ENCODE data around the gene COG5. TPM values are rescaled to one million over a fixed set of nuclear protein-coding genes. Genes with fewer than 3 reads are reported as not detected.

Gene COG5
- total RNA-seq, 4 donors from 2014 or later: 49.9 to 58.2 (median 54.5) TPM

GRCh38 chr7:107492875-107493274 is 70.8 kb downstream of the COG5 start:
- TF ChIP-seq CTCF (IDR thresholded peaks at IDR 0.05; ENCODE audit: low read depth): no peak

- no peak for TF ChIP-seq CTCF (IDR thresholded peaks at IDR 0.05; ENCODE audit: low read depth)
Measured at GRCh38 chr7:107486041-107486440, 77.7 kb downstream of the COG5 start.

GRCh38 chr7:107482571-107482970 is 81.1 kb downstream of the COG5 start:
- no peak for TF ChIP-seq CTCF (IDR thresholded peaks at IDR 0.05; ENCODE audit: low read depth)

- TF ChIP-seq CTCF (IDR thresholded peaks at IDR 0.05; ENCODE audit: low read depth): no peak
Measured at GRCh38 chr7:107480932-107481331, 82.8 kb downstream of the COG5 start.

GRCh38 chr7:107479303-107479702 is 84.4 kb downstream of the COG5 start:
- no peak for TF ChIP-seq CTCF (IDR thresholded peaks at IDR 0.05; ENCODE audit: low read depth)

GRCh38 chr7:107474104-107474521 is 89.6 kb downstream of the COG5 start:
- TF ChIP-seq CTCF (IDR thresholded peaks at IDR 0.05; ENCODE audit: low read depth): no peak

- TF ChIP-seq CTCF (IDR thresholded peaks at IDR 0.05; ENCODE audit: low read depth): no peak
Measured at GRCh38 chr7:107472116-107472515, 91.6 kb downstream of the COG5 start.
